AG20443 (cell line): ENCODE data around the gene TMEM92.

Experiments used
- DNase-seq: peaks from one replicate; pipeline ENCODE4 v3.0.0; 2012; ENCODE audit warnings: low spot score, mixed read lengths

Gene TMEM92

GRCh38 chr17:50274142-50274896 lies at the start of gene TMEM92:
Gene TMEM92 (plus strand): TSS chr17:50274466. CDS start chr17:50274502, 36 bp downstream.
- peak; percentile 52 for DNase-seq

- DNase-seq = no peak
These were observed 48.5 kb upstream of the TMEM92 start for GRCh38 chr17:50225701-50226240.

- no peak for DNase-seq
These were observed 39.7 kb upstream of the TMEM92 start for GRCh38 chr17:50234581-50234980.

GRCh38 chr17:50237901-50238300 lies 36.4 kb upstream of the TMEM92 start:
- no peak for DNase-seq

GRCh38 chr17:50238601-50239280 lies 35.5 kb upstream of the TMEM92 start:
- no peak for DNase-seq

- no peak for DNase-seq
These were observed 34.3 kb upstream of the TMEM92 start for GRCh38 chr17:50239937-50240336.

- no peak for DNase-seq
These were observed 33.4 kb upstream of the TMEM92 start for GRCh38 chr17:50240851-50241250.

GRCh38 chr17:50241431-50241830 lies 32.8 kb upstream of the TMEM92 start:
- no peak for DNase-seq

- DNase-seq = no peak
These were observed 29.5 kb upstream of the TMEM92 start for GRCh38 chr17:50244771-50245170.

GRCh38 chr17:50248255-50248654 lies 26.0 kb upstream of the TMEM92 start:
- DNase-seq = no peak

- no peak for DNase-seq
These were observed 21.5 kb upstream of the TMEM92 start for GRCh38 chr17:50252781-50253180.

- DNase-seq = peak; percentile 4
These were observed 18.3 kb upstream of the TMEM92 start for GRCh38 chr17:50255766-50256635.

- DNase-seq = peak; percentile 6
These were observed 17.2 kb upstream of the TMEM92 start for GRCh38 chr17:50256826-50257618.

GRCh38 chr17:50257676-50258224 lies 16.5 kb upstream of the TMEM92 start:
- DNase-seq = peak; percentile 23

- DNase-seq = peak; percentile 94
These were observed 15.4 kb upstream of the TMEM92 start for GRCh38 chr17:50258647-50259476.

- peak; percentile 54 for DNase-seq
These were observed 14.6 kb upstream of the TMEM92 start for GRCh38 chr17:50259477-50260324.

GRCh38 chr17:50260501-50260911 lies 13.8 kb upstream of the TMEM92 start:
- DNase-seq = peak; percentile 11

- peak; percentile 3 for DNase-seq
These were observed 13.0 kb upstream of the TMEM92 start for GRCh38 chr17:50261051-50261915.
